Colonic mucosa (tissue), 4 donors: Measurements from ENCODE around the gene HIVEP1. TPM values are rescaled to one million over a fixed set of nuclear protein-coding genes. Genes with fewer than 3 reads are reported as not detected.
"Not testable (repeated sequence)": the region's sequence is repeated elsewhere in the genome, so short reads cannot be mapped to it uniquely, and the experiment has no call there.

Experiments used
- DNase-seq: peaks from one replicate; pipeline ENCODE4 v3.0.0-alpha.2; 2020
- H3K27ac ChIP-seq: fragments of 200-600 bp; one replicate; pipeline ENCODE4 v1.8.0; 2021
- H3K27me3 ChIP-seq: fragments of 200-600 bp; one replicate; pipeline ENCODE4 v1.8.0; 2021
- H3K36me3 ChIP-seq: fragments of 200-600 bp; one replicate; pipeline ENCODE4 v1.8.0; 2021
- H3K4me1 ChIP-seq: fragments of 200-600 bp; one replicate; pipeline ENCODE4 v1.8.0; 2021; ENCODE audit warnings: mild to moderate bottlenecking
- H3K4me3 ChIP-seq: fragments of 200-600 bp; one replicate; pipeline ENCODE4 v1.8.0; 2021
- H3K9ac ChIP-seq, 2 donors: one replicate each; pipeline ENCODE4 v1.7.0; 2013; ENCODE audit warnings: control low read depth in 2 of 2, low read depth in 2 of 2, low read length in 2 of 2
- H3K9me3 ChIP-seq: fragments of 200-600 bp; one replicate; pipeline ENCODE4 v1.8.0; 2021
- intact Hi-C: fragments of 100-400 bp; cut with DNase I; formaldehyde crosslinking; loops from one replicate; pipeline ENCODE4 v1.14.1; 2022
- total RNA-seq, 2 donors: library from RNA; stranded (reverse); fragmentation: NEBNext Ultra II Directional in 1 of 2; extraction: Animal tissue kit (Norgen Biotek cat#: 25700) in 1 of 2; gene quantifications; one replicate each; pipeline ENCODE4 v1.2.1, GENCODE V29; 2021
- TF ChIP-seq, protein P1 (sequence below): fragments of 200-600 bp; IDR thresholded peaks from one replicate; pipeline ENCODE4 v1.8.0; 2022; ENCODE audit warnings: antibody characterized with exemption, mild to moderate bottlenecking
- donor health status: healthy.
- donor health status: DM: no; HTN: no; CAD: no.
- donor health status: DM: no; HTN: no; CAD: no.

Gene HIVEP1
- total RNA-seq, 2 donors from 2014 or later: 22.2 to 27.9 TPM

DNA sequence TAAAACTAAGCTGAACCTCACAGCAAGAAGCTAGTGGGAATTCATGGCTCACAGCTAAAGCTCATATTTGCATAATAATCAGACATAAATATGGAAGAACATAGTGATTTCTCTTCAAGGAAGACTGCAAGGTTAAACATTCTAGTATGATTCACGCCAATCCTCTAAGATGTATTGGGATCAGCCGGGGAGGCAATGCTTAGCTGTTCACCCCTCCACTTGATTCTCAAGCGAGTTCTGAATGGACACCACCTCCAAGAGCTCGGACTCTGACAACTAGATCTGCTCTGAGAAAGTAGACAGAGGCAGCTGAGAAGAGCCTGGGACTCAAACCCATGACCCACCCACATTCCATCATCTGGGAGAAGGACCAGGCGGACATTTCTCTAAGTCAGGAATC lies 159.6 kb downstream of the HIVEP1 start:
- Histone ChIP-seq H3K4me1 (no peaks in the 10 kb centered on the region), H3K4me3 (no peak overlapping the region), H3K27ac (no peak overlapping the region), H3K27me3 (no peaks in the 10 kb centered on the region), H3K9me3 (no peaks in the 10 kb centered on the region), H3K9ac (no peak overlapping the region), H3K36me3 (no peaks in the 10 kb centered on the region)
- intact Hi-C loops: no loop called here
- TF ChIP-seq, protein P1, sequence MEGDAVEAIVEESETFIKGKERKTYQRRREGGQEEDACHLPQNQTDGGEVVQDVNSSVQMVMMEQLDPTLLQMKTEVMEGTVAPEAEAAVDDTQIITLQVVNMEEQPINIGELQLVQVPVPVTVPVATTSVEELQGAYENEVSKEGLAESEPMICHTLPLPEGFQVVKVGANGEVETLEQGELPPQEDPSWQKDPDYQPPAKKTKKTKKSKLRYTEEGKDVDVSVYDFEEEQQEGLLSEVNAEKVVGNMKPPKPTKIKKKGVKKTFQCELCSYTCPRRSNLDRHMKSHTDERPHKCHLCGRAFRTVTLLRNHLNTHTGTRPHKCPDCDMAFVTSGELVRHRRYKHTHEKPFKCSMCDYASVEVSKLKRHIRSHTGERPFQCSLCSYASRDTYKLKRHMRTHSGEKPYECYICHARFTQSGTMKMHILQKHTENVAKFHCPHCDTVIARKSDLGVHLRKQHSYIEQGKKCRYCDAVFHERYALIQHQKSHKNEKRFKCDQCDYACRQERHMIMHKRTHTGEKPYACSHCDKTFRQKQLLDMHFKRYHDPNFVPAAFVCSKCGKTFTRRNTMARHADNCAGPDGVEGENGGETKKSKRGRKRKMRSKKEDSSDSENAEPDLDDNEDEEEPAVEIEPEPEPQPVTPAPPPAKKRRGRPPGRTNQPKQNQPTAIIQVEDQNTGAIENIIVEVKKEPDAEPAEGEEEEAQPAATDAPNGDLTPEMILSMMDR: no peak
- DNase-seq: no peak

DNA sequence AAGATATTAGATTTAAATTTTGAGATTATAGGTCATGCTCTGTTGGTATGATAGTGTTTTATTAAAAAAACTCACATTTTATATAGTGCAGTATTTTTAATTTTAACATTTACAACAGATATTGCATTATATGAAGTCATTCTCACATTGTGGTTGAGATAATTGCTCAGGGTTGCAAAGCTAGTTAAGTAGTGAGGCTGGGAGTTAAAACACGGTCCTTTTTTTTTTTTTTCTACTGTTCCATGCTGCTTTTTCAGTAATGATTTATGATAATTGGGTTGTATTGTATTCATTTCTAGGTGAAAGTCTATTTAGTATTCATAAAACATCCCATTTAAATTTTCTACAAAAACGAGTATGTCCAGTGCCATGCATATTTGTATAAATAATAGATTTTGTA lies 160.5 kb downstream of the HIVEP1 start:
- Histone ChIP-seq H3K9me3 (no peaks in the 10 kb centered on the region), H3K4me3 (no peak overlapping the region), H3K27me3 (no peaks in the 10 kb centered on the region), H3K9ac (no peak overlapping the region), H3K4me1 (no peaks in the 10 kb centered on the region), H3K27ac (no peak overlapping the region), H3K36me3 (no peaks in the 10 kb centered on the region)
- intact Hi-C loops: no loop called here
- TF ChIP-seq, protein P1: peak; percentile 10
- DNase-seq: no peak

DNA sequence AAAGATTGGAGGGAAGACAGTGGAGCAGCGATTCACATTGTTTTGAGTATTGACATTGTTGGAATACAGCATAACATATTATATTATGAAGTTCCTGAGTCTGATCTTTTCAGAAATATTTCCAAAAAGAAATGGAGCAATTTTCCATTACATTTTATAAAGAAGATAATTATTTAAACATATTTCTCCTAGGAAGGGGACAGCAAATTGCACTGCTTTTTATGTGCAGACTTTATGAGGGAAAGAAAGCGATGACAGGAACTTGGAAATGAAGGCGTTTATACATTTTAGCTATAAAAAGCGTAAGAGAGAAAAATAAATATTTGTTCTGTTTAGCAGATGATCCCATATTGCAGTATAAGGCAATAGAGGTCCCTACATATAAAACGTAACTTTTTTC lies 161.1 kb downstream of the HIVEP1 start:
- Histone ChIP-seq H3K9ac (no peak overlapping the region), H3K36me3 (no peaks in the 10 kb centered on the region), H3K9me3 (no peaks in the 10 kb centered on the region), H3K4me1 (no peaks in the 10 kb centered on the region), H3K27ac (no peak overlapping the region), H3K27me3 (no peaks in the 10 kb centered on the region), H3K4me3 (no peak overlapping the region)
- no peak for DNase-seq
- intact Hi-C loops: no loop called here
- TF ChIP-seq, protein P1: no peak

DNA sequence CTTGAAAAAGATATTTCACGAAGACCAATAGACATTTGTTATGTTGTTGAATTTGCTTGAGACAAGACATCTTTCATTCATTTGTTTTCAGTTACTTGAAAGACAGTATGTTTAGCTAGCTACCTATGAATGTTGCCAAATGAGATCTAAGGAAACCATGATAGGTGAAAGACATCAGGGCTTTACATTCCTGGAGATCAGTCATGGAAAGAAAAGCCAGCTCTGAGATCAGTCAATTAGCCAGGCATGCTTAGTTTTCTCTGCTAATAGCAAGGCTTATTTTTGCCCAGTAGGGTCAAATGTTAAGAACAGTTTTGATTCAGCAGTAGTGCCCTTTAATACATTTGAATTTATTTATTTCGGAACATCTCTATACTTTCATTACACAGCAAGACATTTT lies 161.5 kb downstream of the HIVEP1 start:
- TF ChIP-seq, protein P1: no peak
- intact Hi-C loops: no loop called here
- H3K27me3 ChIP-seq: no peaks in the 10 kb centered on the region
- no peaks in the 10 kb centered on the region for H3K4me1 ChIP-seq
- DNase-seq: no peak
- H3K36me3 ChIP-seq: no peaks in the 10 kb centered on the region
- no peaks in the 10 kb centered on the region for H3K9me3 ChIP-seq
- H3K9ac ChIP-seq: no peak overlapping the region
- H3K27ac ChIP-seq: no peak overlapping the region
- no peak overlapping the region for H3K4me3 ChIP-seq

DNA sequence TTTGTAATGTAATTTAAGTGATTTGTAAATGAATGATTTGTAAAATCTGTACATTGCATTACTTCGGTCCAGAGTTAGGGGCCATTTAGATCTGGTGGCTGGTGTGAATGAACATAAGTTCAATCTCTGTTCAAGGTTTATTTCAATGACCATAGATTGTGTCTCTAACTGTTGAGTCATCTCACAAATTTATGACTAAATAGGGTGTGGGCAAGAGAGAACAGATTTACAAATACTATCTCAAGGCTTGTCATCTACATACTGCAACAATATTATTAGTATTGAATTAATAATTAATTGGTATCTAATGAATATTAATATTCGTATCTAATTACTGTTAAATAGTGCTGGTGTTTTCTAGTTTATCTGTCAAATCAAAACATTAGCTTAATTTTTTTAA lies 162.8 kb downstream of the HIVEP1 start:
- TF ChIP-seq, protein P1: no peak

DNA sequence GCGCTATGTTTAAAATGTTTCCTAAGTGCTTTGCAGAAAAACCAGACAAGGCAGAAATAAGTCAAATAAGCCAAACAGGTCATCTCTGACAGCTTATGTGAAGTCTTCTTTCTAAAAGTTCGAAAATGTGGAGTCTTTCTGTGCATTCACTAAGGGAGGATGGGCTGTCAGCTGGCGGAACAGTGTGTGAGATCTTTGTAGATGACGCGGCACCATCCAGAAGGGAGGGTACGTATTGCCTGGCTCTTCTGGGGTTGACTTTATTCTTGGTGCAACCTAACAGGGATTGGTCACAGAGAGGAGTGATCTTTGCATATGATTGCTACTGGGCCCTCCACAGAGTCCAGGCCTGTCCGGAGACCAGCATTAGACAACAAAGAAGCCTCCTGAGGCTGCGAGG lies 163.5 kb downstream of the HIVEP1 start:
- Histone ChIP-seq H3K4me1 (no peaks in the 10 kb centered on the region), H3K9me3 (no peaks in the 10 kb centered on the region), H3K36me3 (no peaks in the 10 kb centered on the region), H3K4me3 (no peak overlapping the region), H3K9ac (no peak overlapping the region), H3K27me3 (no peaks in the 10 kb centered on the region), H3K27ac (no peak overlapping the region)
- intact Hi-C loops: no loop called here
- TF ChIP-seq, protein P1: no peak
- no peak for DNase-seq

More for the DNA sequence above, 162.8 kb downstream of the HIVEP1 start:
- H3K9ac ChIP-seq: no peak overlapping the region
- no peaks in the 10 kb centered on the region for H3K27me3 ChIP-seq
- H3K36me3 ChIP-seq: no peaks in the 10 kb centered on the region
- no peaks in the 10 kb centered on the region for H3K9me3 ChIP-seq
- intact Hi-C loops: no loop called here
- DNase-seq: no peak
- no peaks in the 10 kb centered on the region for H3K4me1 ChIP-seq
- no peak overlapping the region for H3K27ac ChIP-seq
- H3K4me3 ChIP-seq: no peak overlapping the region

DNA sequence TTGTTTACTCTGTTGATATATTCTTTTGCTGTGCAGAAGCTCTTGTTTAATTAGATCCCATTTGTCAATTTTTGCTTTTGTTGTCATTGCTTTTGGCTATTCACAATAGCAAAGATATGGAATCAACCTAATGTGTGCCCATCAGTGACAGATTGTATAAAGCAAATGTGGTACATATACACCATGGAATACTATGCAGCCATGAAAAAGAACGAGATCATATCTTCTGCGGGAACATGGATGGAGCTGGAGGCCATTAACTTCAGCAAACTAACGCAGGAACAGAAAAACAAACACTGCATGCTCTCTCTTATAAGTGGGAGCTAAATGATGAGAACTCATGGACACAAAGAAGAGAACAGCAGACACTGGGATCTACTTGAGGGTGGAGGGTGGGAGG lies 164.7 kb downstream of the HIVEP1 start:
- H3K9ac ChIP-seq, H3K4me3 ChIP-seq, H3K36me3 ChIP-seq, DNase-seq, H3K27me3 ChIP-seq, H3K4me1 ChIP-seq, intact Hi-C loops, H3K27ac ChIP-seq, H3K9me3 ChIP-seq: not testable (repeated sequence)
